ENCODE results near the gene FOS.
"Not testable (repeated sequence)": the region's sequence is repeated elsewhere in the genome, so short reads cannot be mapped to it uniquely, and the experiment has no call there.

FOS gene

GRCh38 chr14:75295491-75296345 lies 17.1 kb downstream of the FOS start:
- FAIRE-seq: no peak

- FAIRE-seq: no peak
Observed at GRCh38 chr14:75297411-75298040, 18.9 kb downstream of the FOS start.

- FAIRE-seq: no peak
Observed at GRCh38 chr14:75298187-75298965, 19.7 kb downstream of the FOS start.

- no peak for FAIRE-seq
Observed at GRCh38 chr14:75299059-75299458, 20.4 kb downstream of the FOS start.

GRCh38 chr14:75299576-75299975 lies 20.9 kb downstream of the FOS start:
- no peak for FAIRE-seq

- FAIRE-seq: no peak
Observed at GRCh38 chr14:75301666-75302325, 23.2 kb downstream of the FOS start.

- FAIRE-seq: peak; percentile 36
Observed at GRCh38 chr14:75303381-75303789, 24.8 kb downstream of the FOS start.

GRCh38 chr14:75306410-75306809 lies 27.8 kb downstream of the FOS start:
- FAIRE-seq: not testable (repeated sequence)

GRCh38 chr14:75306927-75307699 lies 28.5 kb downstream of the FOS start:
- no peak for FAIRE-seq

- no peak for FAIRE-seq
Observed at GRCh38 chr14:75307700-75308379, 29.2 kb downstream of the FOS start.

GRCh38 chr14:75308991-75309390 lies 30.4 kb downstream of the FOS start:
- not testable (repeated sequence) for FAIRE-seq

GRCh38 chr14:75309561-75309960 lies 30.9 kb downstream of the FOS start:
- not testable (repeated sequence) for FAIRE-seq

- no peak for FAIRE-seq
Observed at GRCh38 chr14:75310295-75311111, 31.9 kb downstream of the FOS start.

- no peak for FAIRE-seq
Observed at GRCh38 chr14:75311356-75311755, 32.7 kb downstream of the FOS start.

GRCh38 chr14:75312341-75312740 lies 33.7 kb downstream of the FOS start:
- FAIRE-seq: no peak

- FAIRE-seq: no peak
Observed at GRCh38 chr14:75313294-75313693, 34.7 kb downstream of the FOS start.

- no peak for FAIRE-seq
Observed at GRCh38 chr14:75315144-75315543, 36.5 kb downstream of the FOS start.

- no peak for FAIRE-seq
Observed at GRCh38 chr14:75317148-75317547, 38.5 kb downstream of the FOS start.

GRCh38 chr14:75318353-75318752 lies 39.7 kb downstream of the FOS start:
- no peak for FAIRE-seq

- FAIRE-seq: no peak
Observed at GRCh38 chr14:75319021-75319420, 40.4 kb downstream of the FOS start.

- no peak for FAIRE-seq
Observed at GRCh38 chr14:75320196-75320595, 41.6 kb downstream of the FOS start.

All from islet of Langerhans (tissue), 1 donor.